Fibroblast of peridontal ligament (primary cell): ENCODE data around the gene PRMT1.

Source experiments
- DNase-seq: peaks from one replicate; pipeline ENCODE4 v3.0.0-alpha.2; 2010; ENCODE audit errors: extremely low read depth

Gene PRMT1

GRCh38 chr19:49651029-49651819 lies 25.8 kb upstream of the PRMT1 start:
- DNase-seq = no peak

DNA sequence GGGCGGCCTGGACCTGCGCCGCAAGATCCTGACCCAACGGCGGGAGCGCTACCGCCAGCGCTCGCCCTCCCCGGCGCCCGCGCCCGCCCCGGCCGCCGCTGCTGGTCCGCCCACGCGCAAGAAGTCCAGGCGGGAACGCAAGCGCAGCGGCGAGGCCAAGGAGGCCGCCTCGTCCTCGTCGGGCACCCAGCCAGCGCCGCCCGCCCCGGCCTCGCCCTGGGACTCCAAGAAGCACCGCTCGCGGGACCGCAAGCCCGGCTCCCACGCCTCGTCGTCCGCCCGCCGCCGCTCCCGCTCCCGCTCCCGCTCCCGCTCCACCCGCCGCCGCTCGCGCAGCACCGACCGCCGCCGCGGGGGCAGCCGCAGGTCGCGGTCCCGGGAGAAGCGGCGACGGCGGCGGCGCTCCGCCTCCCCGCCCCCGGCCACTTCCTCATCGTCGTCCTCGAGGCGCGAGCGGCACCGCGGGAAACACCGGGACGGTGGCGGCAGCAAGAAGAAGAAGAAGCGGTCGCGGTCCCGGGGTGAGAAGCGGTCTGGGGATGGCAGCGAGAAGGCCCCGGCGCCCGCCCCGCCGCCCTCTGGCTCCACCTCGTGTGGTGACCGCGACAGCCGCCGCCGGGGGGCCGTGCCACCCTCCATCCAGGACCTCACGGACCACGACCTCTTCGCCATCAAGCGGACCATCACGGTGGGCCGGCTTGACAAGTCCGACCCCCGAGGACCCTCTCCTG lies 25.1 kb upstream of the PRMT1 start:
- DNase-seq = no peak

GRCh38 chr19:49652551-49653465 lies 24.3 kb upstream of the PRMT1 start:
- no peak for DNase-seq

DNA sequence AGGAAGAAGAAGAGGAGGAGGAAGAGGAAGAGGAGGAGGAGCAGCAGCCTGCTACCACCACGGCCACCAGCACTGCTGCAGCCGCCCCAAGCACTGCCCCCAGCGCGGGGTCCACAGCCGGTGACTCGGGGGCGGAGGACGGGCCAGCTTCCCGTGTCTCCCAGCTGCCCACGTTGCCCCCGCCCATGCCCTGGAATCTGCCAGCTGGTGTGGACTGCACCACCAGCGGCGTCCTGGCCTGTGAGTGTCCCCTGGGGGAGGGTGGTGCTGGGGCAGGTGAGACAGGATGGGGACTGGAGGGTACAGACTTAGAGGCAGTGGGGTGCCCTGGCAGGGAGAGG lies 23.6 kb upstream of the PRMT1 start:
- no peak for DNase-seq

DNA sequence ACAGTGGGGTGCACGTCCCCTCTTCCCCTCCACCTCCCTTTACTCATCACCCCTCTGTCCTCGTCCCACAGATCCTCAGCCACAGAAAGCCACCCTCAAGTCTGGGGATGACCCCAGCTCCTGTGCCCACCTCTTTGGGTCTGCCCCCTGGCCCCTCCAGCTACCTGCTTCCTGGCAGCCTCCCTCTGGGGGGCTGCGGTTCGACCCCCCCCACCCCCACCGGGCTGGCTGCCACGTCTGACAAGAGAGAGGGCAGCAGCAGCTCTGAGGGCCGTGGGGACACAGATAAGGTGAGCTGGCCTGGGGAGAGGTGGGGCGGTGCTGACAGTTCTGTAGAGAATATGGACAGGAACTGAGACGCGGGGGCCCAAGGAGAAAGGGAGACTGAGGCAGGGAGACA lies 22.5 kb upstream of the PRMT1 start:
- DNase-seq = no peak

DNA sequence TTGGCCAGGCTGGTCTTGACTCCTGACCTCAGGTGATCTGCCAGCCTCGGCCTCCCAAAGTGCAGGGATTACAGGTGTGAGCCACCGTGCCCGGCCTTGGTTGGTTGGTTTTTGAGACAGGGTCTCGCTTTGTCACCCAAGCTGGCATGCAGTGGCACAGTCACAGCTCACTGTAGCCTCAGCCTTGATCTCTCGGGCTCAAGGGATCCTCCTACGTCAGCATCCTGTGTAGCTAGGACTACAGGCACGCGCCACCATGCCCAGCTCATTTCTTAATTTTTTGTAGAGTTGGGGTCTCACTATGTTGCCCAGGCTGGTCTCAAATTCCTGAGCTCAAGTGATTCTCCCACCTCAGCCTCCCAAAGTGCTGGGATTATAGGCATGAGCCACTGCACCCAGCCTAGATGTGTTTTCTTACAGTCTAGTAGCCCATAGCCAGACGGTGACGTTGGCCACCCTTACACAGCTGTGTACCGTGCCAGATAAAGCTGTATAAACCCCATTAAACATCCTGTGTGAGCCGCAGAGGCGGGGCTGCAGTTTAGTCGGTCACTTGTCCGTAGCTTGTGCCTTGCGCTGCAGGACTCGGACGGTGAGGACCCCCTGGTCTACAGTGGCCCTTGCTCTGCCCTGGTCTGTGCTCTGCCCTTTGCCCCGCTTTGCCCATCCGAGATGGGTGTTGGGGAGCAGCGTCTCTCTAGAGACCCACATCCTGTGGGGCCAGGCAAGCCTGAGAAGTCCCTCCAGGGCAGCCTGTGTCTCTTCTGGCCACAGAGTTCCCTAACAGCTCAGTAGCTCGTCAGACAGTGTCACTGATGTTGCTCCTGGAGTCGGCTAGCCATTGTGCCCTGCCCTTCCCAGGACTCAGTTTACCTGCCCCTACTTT lies 21.3 kb upstream of the PRMT1 start:
- DNase-seq = no peak

DNA sequence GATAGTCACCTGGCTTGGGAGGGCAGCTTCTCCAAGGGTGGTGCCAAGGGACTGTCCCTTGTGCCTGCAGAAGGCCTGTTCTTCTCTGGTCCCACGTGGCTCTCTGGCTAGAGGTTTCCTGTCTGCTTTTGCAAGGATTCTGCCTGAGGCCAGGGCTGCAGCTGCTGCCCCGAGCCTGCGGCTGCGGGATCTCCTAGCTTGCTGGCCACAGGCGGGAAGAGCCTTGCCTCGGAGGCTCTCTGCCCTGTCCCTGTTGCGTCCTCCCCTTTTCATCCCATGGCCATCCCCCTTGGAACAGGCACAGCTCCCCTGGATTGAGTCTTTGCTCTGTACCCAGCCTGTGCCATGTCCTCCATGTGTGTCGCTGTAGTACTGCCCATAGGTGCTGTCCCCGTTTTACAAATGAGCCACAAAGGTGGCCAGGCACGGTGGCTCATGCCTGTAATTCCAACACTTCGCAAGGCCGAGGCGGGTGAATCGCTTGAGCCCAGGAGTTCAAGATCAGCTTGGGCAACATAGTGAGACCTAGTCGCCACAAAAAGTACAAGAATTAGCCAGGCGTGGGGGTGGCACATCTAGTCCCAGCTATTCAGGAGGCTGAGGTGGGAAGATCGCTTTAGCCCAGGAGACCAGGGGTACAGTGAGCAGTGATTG lies 20.5 kb upstream of the PRMT1 start:
- DNase-seq = no peak

DNA sequence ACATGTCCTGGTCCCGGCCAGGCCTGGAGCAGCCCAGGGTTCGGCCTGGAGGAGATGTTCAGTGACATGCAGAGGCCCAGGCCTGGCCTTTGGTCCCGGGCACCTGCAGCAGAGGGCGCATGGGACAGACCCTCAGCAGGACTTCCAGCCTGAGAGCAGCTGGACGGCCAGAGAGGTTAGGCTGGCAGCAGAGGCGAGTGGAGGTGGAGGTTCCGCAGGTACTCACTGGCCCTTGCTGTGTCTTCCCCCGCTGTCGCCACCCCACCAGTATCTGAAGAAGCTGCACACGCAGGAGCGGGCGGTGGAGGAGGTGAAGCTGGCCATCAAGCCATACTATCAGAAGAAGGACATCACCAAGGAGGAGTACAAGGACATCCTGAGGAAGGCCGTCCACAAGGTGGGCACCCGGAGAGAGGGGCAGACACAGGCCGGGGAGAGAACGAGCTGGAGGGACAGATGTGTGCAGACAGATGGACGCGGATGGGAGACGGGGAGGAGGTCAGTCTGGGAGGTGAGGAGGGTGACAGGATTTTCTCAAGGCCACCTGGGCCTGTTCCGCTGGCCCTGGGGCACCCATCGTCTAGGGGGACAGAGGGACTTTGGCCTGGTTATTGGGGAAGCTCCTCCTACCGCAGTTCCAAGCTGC lies 19.5 kb upstream of the PRMT1 start:
- DNase-seq = no peak

DNA sequence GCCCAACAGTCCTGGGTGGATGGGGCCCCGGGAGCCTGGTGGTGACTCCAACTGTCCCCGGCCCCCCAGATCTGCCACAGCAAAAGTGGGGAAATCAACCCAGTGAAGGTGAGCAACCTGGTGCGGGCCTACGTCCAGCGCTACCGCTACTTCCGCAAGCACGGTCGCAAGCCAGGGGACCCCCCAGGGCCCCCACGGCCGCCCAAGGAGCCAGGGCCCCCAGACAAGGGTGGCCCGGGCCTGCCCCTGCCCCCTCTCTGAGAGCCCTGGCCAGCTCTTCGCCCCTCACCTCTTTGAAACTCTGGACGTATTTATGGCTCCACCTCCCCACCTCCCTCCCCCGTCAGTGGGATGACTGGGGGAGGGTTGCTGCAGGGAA lies 18.9 kb upstream of the PRMT1 start:
- no peak for DNase-seq

GRCh38 chr19:49658566-49659442 lies 18.3 kb upstream of the PRMT1 start:
- no peak for DNase-seq

- DNase-seq = no peak
Observed at GRCh38 chr19:49660338-49660961, 16.6 kb upstream of the PRMT1 start.

GRCh38 chr19:49662011-49662410 lies 15.1 kb upstream of the PRMT1 start:
- DNase-seq = no peak

- no peak for DNase-seq
Observed at GRCh38 chr19:49663224-49663623, 13.8 kb upstream of the PRMT1 start.

DNA sequence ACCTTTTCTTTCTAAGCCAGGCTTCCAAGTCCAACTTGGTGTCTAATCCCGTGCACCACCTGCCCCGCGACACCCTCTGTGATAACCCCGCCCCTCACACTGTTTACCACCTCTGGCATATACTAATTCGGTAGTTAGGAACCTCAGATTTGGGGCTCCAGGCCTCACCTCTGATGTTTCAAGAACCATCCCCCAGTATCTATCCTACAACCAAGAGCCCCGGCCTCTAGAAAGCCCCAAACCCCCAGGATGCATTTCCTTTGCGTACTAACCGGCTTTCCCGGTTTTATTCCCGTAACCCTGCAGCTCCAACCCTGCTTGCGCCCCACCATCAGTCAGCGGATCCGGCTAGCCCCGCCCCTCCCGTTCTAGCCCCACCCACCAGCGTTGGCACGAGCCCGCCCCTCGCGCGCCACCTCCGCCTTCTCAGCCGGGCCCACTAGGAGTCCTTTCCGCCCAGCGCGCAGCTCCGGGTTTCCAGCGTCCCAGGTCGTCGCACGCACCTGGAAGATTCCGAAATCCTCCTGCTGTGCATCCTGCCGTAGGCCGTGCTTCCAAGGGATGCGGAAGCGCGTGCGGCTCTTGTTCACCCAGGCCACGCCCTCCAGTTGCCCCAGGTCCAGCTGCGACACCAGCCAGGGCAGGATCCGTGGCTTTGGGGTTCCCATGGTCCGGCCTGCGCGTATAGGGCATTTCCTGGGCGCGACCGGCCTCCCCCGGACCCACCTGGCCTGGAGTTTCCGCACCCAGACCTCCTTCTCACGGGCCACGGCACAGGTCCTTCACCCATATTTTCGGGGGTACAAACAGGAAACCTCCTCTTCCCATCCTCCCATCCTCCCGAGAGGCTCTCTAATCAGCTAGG lies 12.7 kb upstream of the PRMT1 start:
- DNase-seq = peak; percentile 68

GRCh38 chr19:49665036-49665350 lies 12.1 kb upstream of the PRMT1 start:
- DNase-seq = no peak

DNA sequence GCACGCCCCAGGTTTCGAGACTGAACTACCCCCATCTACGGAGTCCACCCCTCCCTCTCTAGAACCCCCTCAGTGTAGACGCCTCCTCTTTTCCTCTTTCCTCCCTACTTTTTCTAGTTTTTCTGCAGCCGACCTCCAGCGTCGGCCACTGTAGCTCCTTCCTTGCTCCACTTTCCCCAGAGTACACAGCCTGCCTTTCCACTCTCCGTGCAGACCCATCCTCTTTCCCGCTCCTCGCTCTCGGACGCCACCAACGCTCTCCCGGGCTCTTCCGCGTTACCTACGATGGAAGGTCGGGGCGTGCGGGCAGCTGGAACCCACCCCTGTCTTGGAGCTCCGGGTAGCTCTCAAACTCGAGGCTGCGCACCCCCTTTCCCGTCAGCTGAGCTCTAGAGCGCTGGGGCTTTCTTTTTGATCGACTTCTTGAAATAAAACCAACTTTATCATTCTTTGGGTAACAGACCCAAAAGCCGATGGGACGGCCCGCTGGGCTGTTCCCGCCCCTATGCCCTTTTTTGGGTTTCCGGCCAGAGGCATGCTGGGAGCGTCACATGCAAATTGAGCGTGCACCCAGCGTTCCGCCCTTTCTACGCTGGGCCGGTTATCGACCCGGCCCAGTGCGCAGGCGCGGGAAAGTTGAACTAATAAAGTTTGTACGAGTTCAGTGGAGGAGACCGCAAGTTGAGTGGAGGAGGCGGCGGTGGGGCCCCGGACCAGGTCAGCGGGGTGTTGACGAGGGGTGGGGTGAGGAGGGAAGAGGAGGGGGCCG lies 11.5 kb upstream of the PRMT1 start, which contains the start of the genes BCL2L12 and IRF3:
BCL2L12 (plus strand) TSS at position 583 of the 769 bp plus-strand sequence. CDS start 760 bp downstream, outside the sequence.
IRF3 (minus strand) TSS at position 507 of the 769 bp plus-strand sequence. CDS start 1,019 bp downstream, outside the sequence.
- DNase-seq = peak; percentile 96

- no peak for DNase-seq
Observed at GRCh38 chr19:49666120-49666444, 11.0 kb upstream of the PRMT1 start.
